Myocyte (in vitro differentiated cells): ENCODE measurements around the gene ZNF135. TPM values are rescaled to one million over a fixed set of nuclear protein-coding genes. Genes with fewer than 3 reads are reported as not detected.

ENCODE experiments used
- DNase-seq: peaks from one replicate; pipeline ENCODE4 v3.0.0-alpha.2; 2012; ENCODE audit warnings: low read depth
- polyA plus RNA-seq: library from polyadenylated mRNA; unstranded; fragments of >200 nt; gene quantifications from one replicate; pipeline ENCODE4 v1.2.1, GENCODE V29; 2012; ENCODE audit warnings: missing spikeins
- total RNA-seq: library from RNA; depleted of rRNA; stranded (reverse); fragments of >200 nt; gene quantifications from 2 replicates; pipeline ENCODE4 v1.2.3, GENCODE V29; 2014

ZNF135 gene
- total RNA-seq: 0.51 and 0.62 TPM in 2 replicates
- polyA plus RNA-seq: 1.0 TPM

DNA sequence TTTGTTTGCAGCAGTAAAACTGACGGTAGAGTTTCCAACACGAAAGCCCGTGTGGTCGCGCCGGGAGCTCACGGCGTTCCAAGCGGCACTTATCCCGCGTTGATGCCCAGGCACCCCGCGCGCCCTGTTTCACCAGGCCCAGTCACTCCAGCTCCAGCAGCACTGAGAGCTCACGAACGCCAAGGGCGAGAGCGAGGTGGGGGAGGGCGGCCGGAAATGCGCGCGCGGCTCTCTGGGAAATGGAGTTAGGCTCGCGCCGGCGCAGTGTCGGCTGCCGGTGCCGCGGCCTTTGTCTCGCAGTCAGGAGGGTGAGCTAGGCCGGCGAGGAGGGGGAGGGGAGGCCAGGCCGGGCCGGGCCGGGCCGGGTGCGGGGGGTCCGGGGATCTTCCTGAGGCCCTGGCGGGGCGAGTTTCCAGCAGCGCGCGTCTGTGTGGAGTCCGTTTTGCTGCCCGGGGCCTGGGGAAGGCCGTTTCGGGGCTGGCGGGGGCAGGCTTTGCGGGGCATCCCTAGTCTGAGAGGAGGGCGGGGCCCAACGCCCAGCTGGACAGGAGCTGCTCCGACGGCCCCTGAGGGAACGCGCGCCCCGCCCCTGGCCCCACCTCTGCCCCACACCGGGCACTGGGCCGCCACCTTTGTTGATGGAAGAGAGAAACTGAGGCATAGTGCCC, at the start of gene ZNF135:
Gene ZNF135 (plus strand): TSS at position 280 of the 668 bp plus-strand sequence. CDS start 721 bp downstream, outside the sequence.
- peak; percentile 36 for DNase-seq

DNA sequence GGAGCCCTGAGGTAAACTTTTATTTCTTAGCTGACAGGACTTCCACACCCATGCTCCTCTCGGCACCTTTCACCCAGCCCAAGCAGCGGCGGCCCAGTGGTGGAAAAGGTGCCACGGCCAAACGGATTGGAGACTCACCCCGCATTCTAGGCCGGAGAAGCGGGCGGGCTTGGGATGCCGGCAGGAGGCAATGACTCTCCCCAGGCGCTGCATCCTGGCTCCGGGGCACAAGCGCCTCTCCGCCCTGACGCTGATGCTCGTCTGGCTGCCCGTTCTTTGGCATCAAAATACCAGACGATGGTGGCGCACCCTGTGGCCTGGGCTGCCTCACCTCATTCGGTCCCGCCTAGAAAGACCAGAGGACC, 49.8 kb upstream of the ZNF135 start:
- DNase-seq: no peak

DNA sequence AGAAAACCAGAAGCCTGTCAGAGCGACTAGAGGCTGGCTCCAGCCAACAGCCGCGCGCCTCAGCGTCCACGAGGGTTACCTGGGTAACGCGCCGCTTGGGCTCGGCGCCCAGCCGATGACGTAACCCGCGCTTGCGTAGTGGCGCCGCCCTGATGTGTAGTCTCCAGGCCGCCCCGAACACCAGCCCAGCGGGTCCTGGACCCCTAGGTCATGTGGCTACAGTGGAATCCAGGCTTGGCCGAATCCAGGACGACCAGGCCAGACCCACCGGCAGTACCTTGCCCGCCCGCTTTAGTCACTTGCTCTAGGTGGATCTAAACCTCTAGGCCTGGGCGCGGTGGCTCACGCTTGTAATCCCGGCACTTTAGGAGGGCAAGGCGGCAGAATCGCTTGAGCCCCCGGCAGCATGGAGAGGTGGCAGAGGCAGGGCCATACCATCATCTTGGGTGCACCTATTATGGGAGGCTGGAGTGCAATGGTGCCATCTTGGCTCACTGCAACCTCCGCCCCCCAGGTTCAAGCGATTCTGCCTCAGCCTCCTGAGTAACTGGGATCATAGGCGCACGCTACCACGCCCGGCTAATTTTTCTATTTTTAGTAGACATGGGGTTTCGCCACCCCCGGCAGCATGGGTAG, 49.3 kb upstream of the ZNF135 start:
- no peak for DNase-seq

DNA sequence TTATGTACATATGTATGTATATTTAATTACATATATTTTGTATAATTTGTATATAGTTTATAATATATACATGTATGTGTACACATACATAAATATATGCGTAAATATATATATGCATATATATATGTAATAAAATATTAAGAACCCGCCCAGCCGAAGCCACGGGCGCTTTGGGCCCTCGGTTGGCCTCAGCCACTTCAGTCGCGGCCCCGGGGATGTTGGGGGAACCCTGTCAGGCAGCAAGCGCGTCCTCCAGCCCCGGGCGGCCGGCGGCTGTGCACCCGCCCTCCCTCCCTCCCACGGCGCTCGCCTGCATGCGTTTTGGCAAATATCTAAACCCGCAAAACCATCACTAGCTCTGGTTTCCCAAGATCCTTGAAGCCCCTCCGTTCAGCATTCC, 48.6 kb upstream of the ZNF135 start:
- DNase-seq: no peak

DNA sequence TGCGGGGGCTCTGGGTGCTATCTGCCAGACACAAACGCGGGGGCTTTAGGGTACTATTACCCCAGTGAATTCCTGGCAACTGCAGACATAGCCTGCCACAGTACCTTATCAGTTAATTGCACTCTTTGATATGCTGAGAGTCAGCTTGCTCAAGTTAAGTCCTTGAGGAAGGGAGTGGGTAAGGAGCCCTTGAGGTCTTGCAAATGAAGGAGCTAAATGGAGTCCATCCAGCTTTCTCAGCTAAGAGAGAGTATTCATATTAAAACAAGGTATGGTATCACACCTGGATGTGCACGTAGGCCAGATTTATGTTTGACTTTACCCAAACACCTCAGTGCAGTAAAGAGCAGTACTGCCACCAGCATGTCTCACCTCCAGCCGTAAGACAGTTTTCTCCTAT, 44.9 kb upstream of the ZNF135 start:
- DNase-seq: no peak

DNA sequence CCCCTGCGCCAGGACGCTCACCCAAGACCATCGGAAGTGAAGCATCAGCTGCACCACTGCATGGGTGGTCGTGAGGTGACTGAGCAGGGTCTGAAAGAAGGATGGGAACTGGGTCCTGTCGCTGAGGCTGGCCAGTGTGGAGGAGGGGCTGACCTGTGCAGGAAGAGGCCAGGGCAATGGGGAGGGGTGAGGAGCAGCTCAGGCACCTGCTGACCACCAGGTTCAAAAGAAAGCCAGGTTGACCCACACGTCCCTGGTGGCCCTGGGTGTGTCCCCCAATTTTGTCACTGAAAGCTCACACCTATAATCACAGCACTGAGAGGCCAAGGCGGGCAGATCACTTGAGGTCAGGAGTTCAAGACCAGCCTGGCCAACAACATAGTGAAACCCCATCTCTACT, 39.0 kb upstream of the ZNF135 start:
- no peak for DNase-seq

DNA sequence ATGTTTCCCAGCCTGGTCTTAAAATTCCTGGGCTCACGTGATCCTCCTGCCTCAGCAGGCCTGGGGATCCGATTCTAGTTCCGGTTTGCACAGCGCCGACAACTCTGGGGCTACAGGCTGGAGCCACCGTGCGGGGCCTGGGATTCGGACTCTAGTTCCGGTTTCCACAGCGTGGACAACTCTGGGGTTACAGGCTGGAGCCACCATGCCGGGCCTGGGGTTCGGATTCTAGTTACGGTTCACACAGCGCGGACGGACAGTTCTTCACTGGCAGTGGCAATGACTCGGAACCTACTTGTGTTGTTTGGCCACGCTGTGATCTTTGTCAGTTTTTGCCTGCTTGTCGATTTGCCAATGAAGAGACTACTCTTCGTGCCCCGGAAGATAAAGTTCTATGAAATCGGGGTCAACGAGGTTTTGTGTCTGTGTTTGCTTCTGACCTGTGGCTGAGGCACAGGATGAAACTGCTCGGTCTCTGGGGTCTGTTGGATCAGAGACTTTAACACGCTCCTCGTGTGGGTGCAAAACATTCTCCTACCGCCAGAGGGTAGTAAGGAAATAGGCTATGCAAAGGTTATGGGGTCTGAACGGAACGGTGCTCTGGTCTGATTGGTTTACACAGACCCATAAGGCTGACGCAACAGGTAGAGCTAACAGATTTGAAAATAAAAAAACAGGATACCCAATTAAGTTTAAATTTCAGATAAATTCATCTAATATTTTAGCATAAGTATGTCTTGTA, 37.4 kb upstream of the ZNF135 start:
- DNase-seq: peak; percentile 11

DNA sequence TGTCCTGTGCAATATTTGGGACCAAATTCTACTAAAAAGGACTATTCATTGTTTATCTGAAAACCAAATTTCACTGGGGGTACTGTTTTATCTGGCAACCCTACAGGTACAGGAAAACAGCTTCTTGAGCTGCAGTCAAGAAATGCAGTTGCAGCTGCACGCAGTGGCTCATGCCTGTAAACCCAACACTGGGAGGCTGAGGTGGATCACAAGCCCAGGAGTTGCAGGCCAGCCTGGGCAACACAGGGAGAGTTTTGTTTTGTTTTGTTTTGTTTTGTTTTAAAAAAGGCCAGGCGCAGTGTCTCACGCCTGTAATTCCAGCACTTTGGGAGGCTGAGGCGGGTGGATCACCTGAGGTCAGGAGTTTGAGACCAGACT, 36.8 kb upstream of the ZNF135 start:
- DNase-seq: no peak

DNA sequence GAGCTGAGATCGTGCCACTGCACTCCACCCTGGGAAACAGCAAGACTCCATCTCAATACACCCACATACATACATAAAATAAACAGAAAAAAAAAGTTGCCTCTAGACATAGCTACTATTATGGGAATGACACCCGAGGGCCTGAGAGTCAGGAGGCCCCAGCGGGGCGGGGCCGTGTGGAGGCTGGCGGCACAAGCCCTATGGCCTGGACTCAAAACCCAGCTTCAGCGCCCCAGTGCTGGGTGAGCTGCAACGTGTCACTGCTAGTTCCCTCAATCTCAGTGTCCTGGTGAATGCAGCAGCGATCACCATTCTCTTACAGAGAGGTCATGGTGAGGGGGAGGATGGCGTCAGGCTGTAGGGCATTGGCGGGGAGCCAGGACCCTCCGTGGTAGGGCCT, 34.4 kb upstream of the ZNF135 start:
- DNase-seq: no peak

DNA sequence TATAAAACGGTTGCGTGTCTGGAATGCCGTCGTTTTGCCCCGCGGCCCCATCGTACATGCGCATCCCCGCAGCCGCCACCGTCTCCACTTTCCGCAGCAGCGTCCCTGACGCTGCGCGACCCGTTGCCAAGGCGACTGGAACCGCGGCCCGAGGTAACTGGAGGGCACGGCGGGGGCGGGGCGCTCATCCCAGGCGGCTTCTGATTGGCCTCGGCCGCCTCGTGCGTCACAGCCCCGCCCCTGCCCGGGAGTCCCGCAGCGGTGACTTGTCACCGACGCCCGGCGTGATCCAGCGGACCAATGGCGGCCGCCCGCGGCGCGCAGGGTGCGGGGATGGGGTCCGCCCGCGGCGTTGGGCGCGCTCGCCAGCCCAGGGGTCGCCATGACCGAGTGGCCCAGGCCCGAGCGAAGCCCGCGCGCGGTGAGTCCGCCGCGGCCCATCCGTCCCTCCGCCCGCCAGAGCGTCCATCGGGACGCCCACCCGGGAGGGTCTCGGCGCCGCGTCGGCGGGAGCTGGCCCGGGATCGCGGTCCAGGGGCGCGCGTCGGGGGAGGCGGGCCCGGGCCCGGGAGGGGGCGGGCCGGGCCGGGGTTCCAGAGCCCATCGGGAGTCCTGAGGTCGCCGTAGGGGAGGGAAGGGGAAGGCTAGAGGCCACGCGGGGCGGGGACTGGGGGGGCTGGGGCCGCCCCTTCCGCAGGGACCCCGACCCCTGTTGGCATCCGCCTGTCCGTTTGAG, 25.2 kb upstream of the ZNF135 start, which contains the start of gene ZSCAN1:
Gene ZSCAN1 (plus strand): TSS at position 285 of the 736 bp plus-strand sequence. CDS start 3,812 bp downstream, outside the sequence.
- no peak for DNase-seq

DNA sequence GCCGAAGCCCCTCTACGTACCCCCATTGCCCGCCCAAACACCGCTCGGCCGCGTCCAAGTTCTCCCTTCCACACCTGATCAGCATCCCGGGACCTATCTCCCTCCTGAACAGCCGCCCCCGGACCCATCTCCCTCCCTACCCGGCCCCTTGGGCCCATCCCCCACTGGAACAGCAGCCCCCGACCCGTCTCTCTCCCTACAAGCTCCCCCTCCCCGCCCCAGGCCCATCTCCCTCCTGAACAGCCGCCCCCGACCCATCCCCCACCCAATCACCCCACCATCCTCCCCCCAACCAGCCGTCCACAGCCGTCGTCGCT, 24.6 kb upstream of the ZNF135 start:
- DNase-seq: no peak

DNA sequence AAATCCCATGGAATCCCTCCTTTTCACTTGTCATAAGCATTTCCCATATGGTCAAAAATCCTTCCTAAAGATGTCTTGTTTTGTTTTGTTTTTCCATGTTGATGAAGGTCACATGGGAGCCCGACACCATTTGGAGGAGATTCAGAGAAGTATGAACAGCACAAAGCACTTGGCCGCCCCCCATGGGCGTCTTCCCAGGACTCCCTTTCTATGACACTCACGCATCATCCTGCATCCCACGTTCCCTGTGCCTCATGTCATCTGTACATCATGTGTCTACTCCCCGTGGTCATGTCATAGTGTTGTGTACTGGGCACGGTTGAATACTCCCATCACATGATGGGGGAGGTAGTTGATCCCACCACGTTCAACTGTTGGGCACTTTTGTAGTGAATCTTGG, 23.2 kb upstream of the ZNF135 start:
- no peak for DNase-seq

DNA sequence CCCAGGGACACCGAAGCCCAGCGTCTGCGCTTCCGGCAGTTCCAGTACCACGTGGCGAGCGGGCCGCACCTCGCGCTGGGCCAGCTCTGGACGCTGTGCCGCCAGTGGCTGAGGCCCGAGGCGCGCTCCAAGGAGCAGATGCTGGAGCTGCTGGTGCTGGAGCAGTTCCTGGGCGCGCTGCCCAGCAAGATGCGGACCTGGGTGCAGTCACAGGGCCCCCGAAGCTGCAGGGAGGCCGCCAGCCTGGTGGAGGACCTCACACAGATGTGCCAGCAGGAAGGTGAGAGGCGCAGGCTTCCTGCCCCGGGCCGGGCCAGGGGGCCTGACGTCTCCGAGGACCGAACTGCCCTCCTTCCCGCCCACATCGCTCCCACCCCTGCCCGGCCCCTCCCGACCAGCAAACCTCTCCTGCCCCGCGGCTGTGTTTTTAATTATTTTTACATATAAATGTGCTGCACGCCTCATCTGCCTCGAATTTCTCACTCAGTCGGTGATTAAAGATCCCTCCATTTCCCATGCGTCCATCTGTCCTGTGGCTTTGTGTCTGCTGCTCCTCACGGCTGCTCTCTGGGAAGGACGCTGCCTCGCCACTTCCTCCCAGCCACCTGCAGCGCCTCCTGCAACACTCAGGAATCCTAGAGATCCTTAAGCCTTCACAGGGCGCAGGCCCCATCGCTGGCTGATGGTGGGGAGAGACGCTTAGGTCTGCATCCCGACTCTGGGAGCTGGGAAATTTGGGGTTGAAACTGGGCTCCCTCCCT, 21.0 kb upstream of the ZNF135 start:
- DNase-seq: no peak

DNA sequence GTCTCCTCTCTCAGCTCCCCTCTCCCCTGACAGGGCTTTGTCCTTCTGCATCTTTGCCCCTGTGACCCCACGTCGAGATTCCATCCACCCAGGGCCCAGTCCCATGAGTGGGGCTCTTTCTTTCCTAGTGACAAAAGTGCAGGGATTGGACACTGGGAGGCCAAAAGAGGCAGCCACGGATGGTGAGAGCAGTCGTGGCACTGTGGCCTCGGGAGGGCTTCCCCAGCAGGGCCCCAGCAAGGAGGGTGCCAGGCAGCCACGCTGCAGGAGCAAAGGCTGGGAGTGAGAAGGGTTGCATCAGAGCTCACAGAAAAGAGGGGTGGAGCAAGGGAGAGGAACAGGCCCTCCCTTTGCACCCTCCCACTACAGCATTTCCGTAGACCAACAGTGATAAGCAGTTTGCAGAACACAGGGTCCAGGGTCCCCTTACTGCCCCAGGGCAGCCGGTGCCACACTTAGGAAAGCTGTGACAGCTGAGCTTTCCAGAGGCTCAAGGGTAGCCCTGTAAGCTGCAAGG, 20.3 kb upstream of the ZNF135 start:
- no peak for DNase-seq

DNA sequence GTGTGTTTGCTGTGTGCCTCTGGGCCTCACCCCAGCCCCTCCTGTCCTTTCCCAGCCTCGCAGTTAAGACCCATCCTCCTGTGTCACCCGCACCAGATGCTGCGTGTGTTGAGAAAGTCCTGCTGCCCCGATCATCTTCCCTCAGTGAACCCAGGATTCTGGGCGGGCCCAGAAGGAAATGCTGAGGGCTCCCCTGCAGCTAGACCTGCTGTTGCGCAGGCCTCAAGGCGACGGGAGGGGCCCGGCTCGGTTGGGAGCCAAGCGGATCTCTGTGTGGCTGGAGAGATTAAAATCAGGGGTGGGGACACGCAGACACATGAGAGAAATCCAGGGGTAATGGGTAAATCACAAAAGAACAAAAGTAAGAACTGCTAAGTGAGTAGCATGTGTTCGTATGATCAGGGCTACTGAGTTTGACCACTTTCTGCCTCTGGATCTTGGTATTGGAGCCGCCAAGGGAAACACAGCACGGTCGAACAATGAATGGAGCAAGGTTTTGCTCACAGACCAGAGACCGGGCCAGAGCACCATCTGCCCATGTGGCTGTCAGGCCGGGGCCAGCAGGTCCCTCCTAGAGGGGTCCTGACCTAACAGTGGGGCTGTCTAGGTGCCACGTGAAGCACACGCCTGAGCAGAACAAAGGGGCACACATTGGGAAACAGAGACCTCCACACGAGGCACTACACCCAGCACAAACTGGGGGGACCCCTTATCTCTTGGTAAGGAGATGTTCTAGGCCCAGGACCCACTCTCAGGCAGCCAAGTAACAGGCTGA, 18.1 kb upstream of the ZNF135 start:
- DNase-seq: no peak

DNA sequence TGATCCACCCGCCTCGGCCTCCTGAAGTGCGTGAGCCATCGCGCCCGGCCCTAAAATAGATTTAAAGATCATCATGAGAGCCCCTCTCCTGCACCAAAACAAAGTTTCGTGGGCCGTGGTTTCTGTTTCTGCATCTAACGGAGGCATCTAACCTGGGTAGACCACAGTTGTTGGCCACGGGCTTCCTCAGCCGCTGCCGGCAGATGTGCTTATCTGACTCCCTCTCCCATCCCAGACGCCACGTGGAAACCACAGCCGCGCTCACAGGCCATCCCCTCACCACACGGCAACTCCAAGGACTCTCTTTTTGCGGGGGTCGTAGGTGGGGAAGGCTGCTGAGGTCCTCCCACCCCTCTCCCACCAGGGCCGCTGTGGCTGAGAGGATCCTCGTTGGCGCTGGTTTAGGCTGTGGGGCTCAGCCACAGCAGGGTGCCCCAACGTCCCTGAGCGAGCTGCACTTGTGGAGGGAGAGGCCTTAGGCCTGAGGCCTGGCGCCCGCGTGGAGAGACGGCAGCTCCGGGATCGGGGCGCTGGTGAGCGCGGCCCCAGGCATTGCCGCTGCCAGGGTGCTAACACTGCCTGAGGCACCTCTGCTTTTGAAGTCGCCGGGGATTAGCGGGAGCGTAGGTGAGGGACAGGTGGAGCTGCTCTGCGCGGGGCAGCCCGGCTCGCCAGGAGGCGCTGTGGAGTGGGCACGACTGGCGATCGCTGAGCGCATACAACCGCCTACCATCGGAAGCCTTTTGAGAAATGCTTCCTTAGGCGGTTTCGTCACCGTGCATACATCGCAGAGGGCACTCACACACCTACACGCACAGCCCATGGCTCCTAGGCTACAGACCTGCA, 16.4 kb upstream of the ZNF135 start:
- DNase-seq: no peak

DNA sequence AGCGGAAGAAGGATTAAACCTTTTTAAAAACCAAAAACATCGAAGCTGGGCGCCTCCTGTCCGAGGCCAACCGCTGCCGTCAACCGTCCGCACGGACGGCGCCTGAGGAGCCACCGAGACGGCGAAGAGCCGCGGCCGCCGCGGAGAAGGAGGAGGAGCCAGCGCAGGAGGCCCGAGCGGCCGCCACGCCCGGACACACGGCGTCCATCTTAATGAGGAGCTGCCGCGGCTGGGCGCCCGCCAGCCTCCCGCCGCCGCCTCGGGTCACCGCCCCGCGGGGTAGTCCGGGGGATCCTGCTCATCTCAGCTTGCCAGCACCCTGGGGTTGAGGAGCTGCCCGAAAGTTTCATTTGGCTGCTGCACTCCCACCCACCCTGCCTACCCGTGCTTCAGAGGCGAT, 14.7 kb upstream of the ZNF135 start:
- no peak for DNase-seq

DNA sequence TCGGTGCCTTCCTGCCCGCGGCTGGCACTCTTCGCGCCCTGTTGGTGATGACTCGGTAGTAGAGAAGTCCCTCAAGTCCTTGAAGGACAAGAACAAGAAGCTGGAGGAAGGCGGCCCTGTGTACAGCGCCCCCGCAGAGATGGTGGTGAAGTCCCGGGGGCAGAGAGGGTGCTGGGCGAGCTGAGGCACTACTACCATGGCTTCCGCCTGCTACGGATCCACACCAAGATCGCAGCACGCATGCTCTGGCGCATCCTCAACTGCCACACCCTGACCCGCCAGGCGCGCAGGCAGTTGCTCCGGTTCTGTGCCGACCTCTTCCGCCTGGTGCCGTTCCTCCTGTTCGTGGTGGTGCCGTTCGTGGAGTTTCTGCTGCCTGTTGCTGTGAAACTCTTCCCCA, 14.2 kb upstream of the ZNF135 start:
- no peak for DNase-seq

DNA sequence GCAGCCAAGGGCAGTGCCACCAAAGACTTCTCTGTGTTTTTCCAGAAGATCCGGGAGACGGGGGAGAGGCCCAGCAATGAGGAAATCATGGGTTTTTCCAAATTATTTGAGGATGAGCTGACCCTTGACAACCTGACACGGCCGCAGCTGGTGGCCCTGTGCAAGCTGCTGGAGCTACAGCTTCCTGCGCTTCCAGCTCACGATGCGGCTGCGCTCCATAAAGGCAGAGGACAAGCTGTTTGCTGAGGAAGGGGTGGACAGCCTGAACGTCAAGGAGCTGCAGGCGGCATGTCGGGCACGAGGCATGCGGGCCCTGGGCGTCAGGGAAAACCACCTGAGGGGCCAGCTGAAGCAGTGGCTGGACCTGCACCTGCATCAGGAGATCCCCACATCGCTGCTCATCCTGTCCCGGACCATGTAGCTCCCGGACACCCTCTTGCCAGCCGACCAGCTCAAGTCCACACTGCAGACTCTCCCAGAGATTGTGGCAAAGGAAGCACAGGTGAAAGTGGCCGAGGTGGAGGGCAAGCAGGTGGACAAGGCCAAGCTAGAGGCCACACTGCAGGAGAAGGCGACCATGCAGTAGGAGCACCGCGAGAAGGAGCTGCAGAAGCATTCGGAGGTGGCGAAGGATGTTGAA, 13.6 kb upstream of the ZNF135 start:
- DNase-seq: no peak
